RWPE2 (cell line): ENCODE results near the gene CELF2.

Source experiments
- ATAC-seq: fragments of 200-7000 bp; cut with Tn5 transposase; 3 replicates; pipeline ENCODE4 v1.9.1; 2021; ENCODE audit warnings: low read depth
- DNase-seq: peaks from one replicate; pipeline ENCODE4 v3.0.0-alpha.2; 2020; ENCODE audit warnings: low spot score
- H3K27ac ChIP-seq: fragments of 450-650 bp; 2 replicates; pipeline ENCODE4 v1.5.1; 2017; ENCODE audit warnings: mild to moderate bottlenecking; ENCODE audit not compliant: poor library complexity, severe bottlenecking
- H3K27me3 ChIP-seq: fragments of 250-450 bp; sonication (Bioruptor Pico); 2 replicates; pipeline ENCODE4 v1.5.1; 2021; ENCODE audit warnings: mild to moderate bottlenecking, moderate library complexity; ENCODE audit not compliant: insufficient read depth, poor library complexity, severe bottlenecking
- H3K36me3 ChIP-seq: fragments of 250-450 bp; sonication (Bioruptor Pico); 2 replicates; pipeline ENCODE4 v1.5.1; 2020; ENCODE audit warnings: low read depth, mild to moderate bottlenecking, moderate library complexity
- H3K4me1 ChIP-seq: fragments of 250-450 bp; sonication (Bioruptor Pico); 2 replicates; pipeline ENCODE4 v1.5.1; 2021; ENCODE audit warnings: mild to moderate bottlenecking, moderate library complexity; ENCODE audit not compliant: insufficient read depth, poor library complexity, severe bottlenecking
- H3K4me3 ChIP-seq: fragments of 250-450 bp; sonication (Bioruptor Pico); 2 replicates; pipeline ENCODE4 v1.5.1; 2021; ENCODE audit warnings: mild to moderate bottlenecking, moderate library complexity; ENCODE audit not compliant: severe bottlenecking
- H3K9me3 ChIP-seq: fragments of 250-450 bp; sonication (Bioruptor Pico); 2 replicates; pipeline ENCODE4 v1.5.1; 2021; ENCODE audit warnings: mild to moderate bottlenecking, moderate library complexity; ENCODE audit not compliant: severe bottlenecking
- TF ChIP-seq, protein P1 (sequence below): fragments of 450-650 bp; IDR thresholded peaks from one replicate; pipeline ENCODE4 v1.5.1; 2017; ENCODE audit warnings: mild to moderate bottlenecking, moderate library complexity; ENCODE audit not compliant: poor library complexity, severe bottlenecking

CELF2 gene

DNA sequence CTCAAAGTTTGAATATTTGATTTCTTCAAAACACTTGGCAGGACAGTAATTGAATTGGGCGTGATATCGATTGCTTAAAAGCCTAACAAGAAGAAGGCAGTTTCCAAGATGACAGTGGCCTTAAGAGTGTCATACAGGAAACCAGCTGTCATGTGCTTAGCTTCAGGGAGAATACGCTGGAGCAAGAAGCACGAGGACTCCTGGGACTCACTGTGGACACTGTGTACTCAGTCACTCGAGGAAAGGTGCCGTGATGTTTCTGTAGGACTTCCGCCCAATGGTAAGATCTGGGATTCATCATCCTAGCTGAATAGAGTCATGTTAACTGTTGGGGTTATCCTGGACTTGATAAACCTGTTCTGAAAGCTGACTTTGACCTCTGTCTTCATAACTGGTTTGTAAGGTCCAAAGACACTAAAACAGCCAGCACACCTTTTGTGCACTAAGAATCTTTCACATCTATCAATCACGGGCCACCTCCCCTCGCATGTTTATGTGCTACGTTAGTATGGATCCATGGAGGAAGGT lies 113.5 kb downstream of the CELF2 start:
- ATAC-seq (no peak), DNase-seq (no peak)
- no peaks in the 10 kb centered on the region for H3K27me3 ChIP-seq
- no peak overlapping the region for H3K4me3 ChIP-seq
- no peaks in the 10 kb centered on the region for H3K9me3 ChIP-seq
- no peaks in the 10 kb centered on the region for H3K4me1 ChIP-seq
- no peaks in the 10 kb centered on the region for H3K36me3 ChIP-seq
- no peak overlapping the region for H3K27ac ChIP-seq
- TF ChIP-seq, protein P1, sequence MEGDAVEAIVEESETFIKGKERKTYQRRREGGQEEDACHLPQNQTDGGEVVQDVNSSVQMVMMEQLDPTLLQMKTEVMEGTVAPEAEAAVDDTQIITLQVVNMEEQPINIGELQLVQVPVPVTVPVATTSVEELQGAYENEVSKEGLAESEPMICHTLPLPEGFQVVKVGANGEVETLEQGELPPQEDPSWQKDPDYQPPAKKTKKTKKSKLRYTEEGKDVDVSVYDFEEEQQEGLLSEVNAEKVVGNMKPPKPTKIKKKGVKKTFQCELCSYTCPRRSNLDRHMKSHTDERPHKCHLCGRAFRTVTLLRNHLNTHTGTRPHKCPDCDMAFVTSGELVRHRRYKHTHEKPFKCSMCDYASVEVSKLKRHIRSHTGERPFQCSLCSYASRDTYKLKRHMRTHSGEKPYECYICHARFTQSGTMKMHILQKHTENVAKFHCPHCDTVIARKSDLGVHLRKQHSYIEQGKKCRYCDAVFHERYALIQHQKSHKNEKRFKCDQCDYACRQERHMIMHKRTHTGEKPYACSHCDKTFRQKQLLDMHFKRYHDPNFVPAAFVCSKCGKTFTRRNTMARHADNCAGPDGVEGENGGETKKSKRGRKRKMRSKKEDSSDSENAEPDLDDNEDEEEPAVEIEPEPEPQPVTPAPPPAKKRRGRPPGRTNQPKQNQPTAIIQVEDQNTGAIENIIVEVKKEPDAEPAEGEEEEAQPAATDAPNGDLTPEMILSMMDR = no peak

DNA sequence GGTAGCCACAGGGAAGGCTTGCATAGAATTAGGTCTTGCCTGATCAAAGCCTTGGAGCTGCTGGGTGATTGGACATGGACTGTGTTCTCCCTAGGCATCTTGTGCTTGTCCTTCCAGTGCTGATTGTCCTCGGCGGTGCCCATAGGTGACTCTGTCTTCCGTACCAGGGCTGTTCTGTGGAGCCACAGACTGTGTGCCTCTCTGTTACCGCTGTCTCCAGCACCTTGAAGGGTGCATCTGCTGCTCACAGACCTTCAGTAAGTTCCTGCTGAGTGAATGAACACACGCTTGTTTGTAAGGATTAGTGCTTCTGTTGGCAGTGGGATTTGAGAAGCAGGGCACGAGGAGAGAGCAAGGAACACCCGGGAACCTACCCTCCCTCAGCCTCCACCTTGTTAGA lies 116.7 kb downstream of the CELF2 start:
- TF ChIP-seq, protein P1 = no peak
- Histone ChIP-seq H3K4me1 (no peaks in the 10 kb centered on the region), H3K27ac (no peak overlapping the region), H3K4me3 (no peak overlapping the region), H3K27me3 (no peaks in the 10 kb centered on the region), H3K36me3 (no peaks in the 10 kb centered on the region), H3K9me3 (no peaks in the 10 kb centered on the region)
- DNase-seq (no peak), ATAC-seq (0 out of 3 replicates have a peak, but pooled peaks have one; percentile 19)

DNA sequence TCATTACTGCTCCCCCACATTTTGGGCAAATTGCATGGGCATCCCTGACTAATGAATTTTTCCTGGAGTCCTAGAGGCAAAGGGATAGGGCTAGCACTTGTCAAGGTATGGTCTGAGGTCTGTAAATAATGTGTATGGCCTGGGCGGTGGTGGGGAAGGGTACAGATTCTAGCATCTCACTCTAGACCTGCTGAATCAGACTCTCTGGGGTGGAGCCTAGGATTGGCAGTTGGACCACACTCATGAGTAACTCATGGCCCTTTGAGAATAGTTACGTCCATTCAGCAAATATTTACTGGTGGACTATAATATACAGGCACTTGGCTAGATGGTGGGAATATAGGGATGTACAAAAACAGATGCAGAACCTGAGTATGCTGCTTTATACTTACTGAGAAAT lies 118.0 kb downstream of the CELF2 start:
- Histone ChIP-seq H3K27ac (no peak overlapping the region), H3K27me3 (no peaks in the 10 kb centered on the region), H3K4me3 (no peak overlapping the region), H3K9me3 (no peaks in the 10 kb centered on the region), H3K4me1 (no peaks in the 10 kb centered on the region), H3K36me3 (no peaks in the 10 kb centered on the region)
- ATAC-seq (no peak), DNase-seq (no peak)
- TF ChIP-seq, protein P1 = no peak

DNA sequence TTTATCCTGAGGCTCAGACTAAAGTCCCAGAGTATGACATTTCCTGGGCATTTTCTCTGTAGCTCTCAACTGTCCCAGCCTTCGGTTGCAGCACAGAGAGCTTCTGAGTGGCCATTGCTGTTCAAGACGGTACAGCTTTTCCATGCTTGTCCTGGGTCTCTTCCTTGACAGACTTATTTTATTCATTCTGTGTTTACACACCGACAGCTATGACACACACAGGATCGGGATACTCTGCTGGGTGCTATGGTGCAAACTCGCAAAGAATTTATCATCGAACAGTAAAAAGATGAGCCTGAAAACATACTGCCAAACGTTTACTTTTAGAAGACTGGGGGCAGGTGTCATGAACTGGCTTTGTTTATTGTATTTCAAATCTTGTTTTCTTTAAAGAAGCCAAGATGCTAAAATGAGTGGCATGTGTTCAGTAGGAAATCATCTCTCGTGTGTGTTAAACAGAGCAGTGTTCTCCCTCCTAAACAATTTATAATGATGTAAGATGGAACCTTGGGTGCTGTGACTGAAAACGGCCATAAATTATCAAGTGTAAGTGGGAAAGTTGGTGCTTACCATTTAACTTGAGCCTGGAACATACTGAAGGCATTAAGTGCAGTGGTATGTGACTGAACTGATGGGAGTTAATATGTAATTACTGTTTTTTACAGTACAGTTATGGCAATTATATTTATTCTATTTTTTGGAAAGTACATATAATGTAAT lies 120.8 kb downstream of the CELF2 start:
- Histone ChIP-seq H3K9me3 (no peaks in the 10 kb centered on the region), H3K27ac (no peak overlapping the region), H3K4me3 (no peak overlapping the region), H3K4me1 (no peaks in the 10 kb centered on the region), H3K36me3 (no peaks in the 10 kb centered on the region), H3K27me3 (no peaks in the 10 kb centered on the region)
- no peak for DNase-seq
- TF ChIP-seq, protein P1 = no peak
- no peak for ATAC-seq

DNA sequence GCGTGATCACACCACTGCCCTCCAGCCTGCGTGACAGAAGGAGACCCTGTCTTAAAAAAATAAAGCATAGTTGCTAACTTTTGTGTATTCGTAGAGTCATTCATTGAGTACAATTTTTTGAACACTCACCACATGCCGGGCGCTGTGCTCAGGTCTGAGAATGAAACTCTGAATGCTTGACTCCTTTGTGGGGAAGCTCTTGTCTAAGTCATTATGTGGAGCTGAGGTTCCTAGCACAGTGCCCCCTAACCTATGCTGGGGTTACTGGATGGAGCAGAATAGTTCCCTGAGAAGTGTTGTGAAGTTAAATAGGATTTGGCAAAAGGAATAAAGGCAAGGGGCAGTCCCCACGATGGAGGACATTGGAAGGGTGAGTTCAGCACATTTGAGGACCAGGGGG lies 123.3 kb downstream of the CELF2 start:
- no peaks in the 10 kb centered on the region for H3K4me1 ChIP-seq

More for the DNA sequence above, 123.3 kb downstream of the CELF2 start:
- Histone ChIP-seq H3K9me3 (no peaks in the 10 kb centered on the region), H3K27me3 (no peaks in the 10 kb centered on the region), H3K4me3 (no peak overlapping the region), H3K27ac (no peak overlapping the region), H3K36me3 (no peaks in the 10 kb centered on the region)
- DNase-seq (no peak), ATAC-seq (no peak)
- TF ChIP-seq, protein P1 = no peak
